Subcutaneous abdominal adipose tissue (tissue), 5 donors: ENCODE measurements around the gene LRBA.

Source experiments
- H3K27ac ChIP-seq: one replicate; pipeline ENCODE4 v1.7.0; 2013; ENCODE audit warnings: low read depth, mild to moderate bottlenecking, inconsistent platforms, low read length, moderate library complexity
- H3K27me3 ChIP-seq, 5 donors: one replicate each; pipeline ENCODE4 v1.7.0; 2013; ENCODE audit warnings: low read length in 5 of 5, inconsistent platforms in 1 of 5; ENCODE audit not compliant: control insufficient read depth in 5 of 5, insufficient read depth in 4 of 5
- H3K36me3 ChIP-seq, 5 donors: one replicate each; pipeline ENCODE4 v1.7.0; 2013; ENCODE audit warnings: low read length in 5 of 5; ENCODE audit not compliant: control insufficient read depth in 5 of 5, insufficient read depth in 5 of 5
- H3K4me1 ChIP-seq, 5 donors: one replicate each; pipeline ENCODE4 v1.7.0; 2013; ENCODE audit warnings: low read length in 5 of 5, mild to moderate bottlenecking in 3 of 5, moderate library complexity in 1 of 5; ENCODE audit not compliant: control insufficient read depth in 5 of 5, insufficient read depth in 5 of 5
- H3K4me3 ChIP-seq, 5 donors: one replicate each; pipeline ENCODE4 v1.7.0; 2013; ENCODE audit warnings: low read length in 5 of 5, low read depth in 1 of 5
- H3K9ac ChIP-seq, 5 donors: one replicate each; pipeline ENCODE4 v1.7.0; 2013; ENCODE audit warnings: low read length in 5 of 5, mild to moderate bottlenecking in 4 of 5, moderate library complexity in 3 of 5
- H3K9me3 ChIP-seq, 5 donors: one replicate each; pipeline ENCODE4 v1.7.0; 2013; ENCODE audit warnings: low read length in 5 of 5; ENCODE audit not compliant: control insufficient read depth in 5 of 5
- donor health status: healthy.
- donor health status: healthy.
- donor health status: healthy.
- donor health status: healthy.
- donor health status: healthy.

The LRBA gene

GRCh38 chr4:150234246-150234645 lies 780.8 kb downstream of the LRBA start:
- H3K4me1 ChIP-seq: peaks cover 0 to 6% (median 0%) of the 10 kb centered on the region in 5 donors
- no peak overlapping the region for H3K4me3 ChIP-seq
- no peaks in the 10 kb centered on the region for H3K9me3 ChIP-seq
- H3K27me3 ChIP-seq: no peaks in the 10 kb centered on the region
- H3K27ac ChIP-seq: no peak overlapping the region
- H3K36me3 ChIP-seq: peaks cover 0 to 24% (median 15%) of the 10 kb centered on the region in 5 donors
- no peak overlapping the region for H3K9ac ChIP-seq

GRCh38 chr4:150232029-150232428 lies 783.1 kb downstream of the LRBA start:
- Histone ChIP-seq H3K4me1 (peaks cover 0 to 6% (median 0%) of the 10 kb centered on the region in 5 donors), H3K9ac (no peak overlapping the region), H3K27ac (no peak overlapping the region), H3K9me3 (no peaks in the 10 kb centered on the region), H3K4me3 (no peak overlapping the region), H3K36me3 (peaks cover 0 to 27% (median 15%) of the 10 kb centered on the region in 5 donors), H3K27me3 (no peaks in the 10 kb centered on the region)

- Histone ChIP-seq H3K9ac (no peak overlapping the region), H3K4me3 (no peak overlapping the region), H3K27ac (no peak overlapping the region), H3K27me3 (no peaks in the 10 kb centered on the region), H3K9me3 (no peaks in the 10 kb centered on the region), H3K36me3 (peaks cover 0 to 25% (median 14%) of the 10 kb centered on the region in 5 donors), H3K4me1 (peaks cover 0 to 6% (median 0%) of the 10 kb centered on the region in 5 donors)
These were observed 783.8 kb downstream of the LRBA start for GRCh38 chr4:150231107-150231770.

- H3K27me3 ChIP-seq: no peaks in the 10 kb centered on the region
- peaks cover 0 to 6% (median 0%) of the 10 kb centered on the region in 5 donors for H3K4me1 ChIP-seq
- H3K27ac ChIP-seq: no peak overlapping the region
- H3K9me3 ChIP-seq: no peaks in the 10 kb centered on the region
- no peak overlapping the region for H3K4me3 ChIP-seq
- H3K36me3 ChIP-seq: peaks cover 0 to 23% (median 14%) of the 10 kb centered on the region in 5 donors
- no peak overlapping the region for H3K9ac ChIP-seq
These were observed 784.5 kb downstream of the LRBA start for GRCh38 chr4:150230561-150230960.

- peaks cover 0 to 6% (median 0%) of the 10 kb centered on the region in 5 donors for H3K4me1 ChIP-seq
- H3K4me3 ChIP-seq: no peak overlapping the region
- H3K9ac ChIP-seq: no peak overlapping the region
- H3K27me3 ChIP-seq: no peaks in the 10 kb centered on the region
- no peaks in the 10 kb centered on the region for H3K9me3 ChIP-seq
- H3K36me3 ChIP-seq: peaks cover 4 to 21% (median 10%) of the 10 kb centered on the region in 5 donors
- no peak overlapping the region for H3K27ac ChIP-seq
These were observed 785.6 kb downstream of the LRBA start for GRCh38 chr4:150229520-150229919.

- H3K36me3 ChIP-seq: peaks cover 0 to 8% (median 4%) of the 10 kb centered on the region in 5 donors
- H3K4me1 ChIP-seq: no peaks in the 10 kb centered on the region
- H3K27ac ChIP-seq: no peak overlapping the region
- no peaks in the 10 kb centered on the region for H3K9me3 ChIP-seq
- no peaks in the 10 kb centered on the region for H3K27me3 ChIP-seq
- no peak overlapping the region for H3K9ac ChIP-seq
- H3K4me3 ChIP-seq: no peak overlapping the region
These were observed 790.0 kb downstream of the LRBA start for GRCh38 chr4:150224896-150225591.

- Histone ChIP-seq H3K27ac (no peak overlapping the region), H3K4me1 (peaks cover 0 to 11% (median 0%) of the 10 kb centered on the region in 5 donors), H3K4me3 (no peak overlapping the region), H3K9ac (no peak overlapping the region), H3K36me3 (peaks cover 0 to 4% (median 2%) of the 10 kb centered on the region in 5 donors), H3K27me3 (no peaks in the 10 kb centered on the region), H3K9me3 (no peaks in the 10 kb centered on the region)
These were observed 795.2 kb downstream of the LRBA start for GRCh38 chr4:150219841-150220240.

GRCh38 chr4:150218447-150218846 lies 796.6 kb downstream of the LRBA start:
- Histone ChIP-seq H3K27me3 (no peaks in the 10 kb centered on the region), H3K4me3 (no peak overlapping the region), H3K9me3 (no peaks in the 10 kb centered on the region), H3K4me1 (peaks cover 0 to 11% (median 0%) of the 10 kb centered on the region in 5 donors), H3K36me3 (no peaks in the 10 kb centered on the region), H3K27ac (no peak overlapping the region), H3K9ac (no peak overlapping the region)

GRCh38 chr4:150217808-150218207 lies 797.3 kb downstream of the LRBA start:
- no peak overlapping the region for H3K4me3 ChIP-seq
- no peaks in the 10 kb centered on the region for H3K9me3 ChIP-seq
- no peaks in the 10 kb centered on the region for H3K36me3 ChIP-seq
- no peak overlapping the region for H3K27ac ChIP-seq
- peaks cover 0 to 11% (median 0%) of the 10 kb centered on the region in 5 donors for H3K4me1 ChIP-seq
- H3K27me3 ChIP-seq: no peaks in the 10 kb centered on the region
- no peak overlapping the region for H3K9ac ChIP-seq

- Histone ChIP-seq H3K36me3 (no peaks in the 10 kb centered on the region), H3K4me3 (no peak overlapping the region), H3K27me3 (no peaks in the 10 kb centered on the region), H3K4me1 (peaks cover 0 to 11% (median 0%) of the 10 kb centered on the region in 5 donors), H3K9me3 (no peaks in the 10 kb centered on the region), H3K27ac (no peak overlapping the region), H3K9ac (no peak overlapping the region)
These were observed 797.9 kb downstream of the LRBA start for GRCh38 chr4:150217192-150217591.
